Skeletal muscle cell (primary cell): ENCODE results near the gene HMGXB4.

ENCODE experiments used
- DNase-seq: peaks from one replicate; pipeline ENCODE4 v3.0.0-alpha.2; 2010; ENCODE audit warnings: low read depth
- H3K4me3 ChIP-seq: 2 replicates; pipeline ENCODE4 v1.5.1; 2011; ENCODE audit warnings: low read depth, mild to moderate bottlenecking, control low read depth, low read length, moderate library complexity

The HMGXB4 gene

DNA sequence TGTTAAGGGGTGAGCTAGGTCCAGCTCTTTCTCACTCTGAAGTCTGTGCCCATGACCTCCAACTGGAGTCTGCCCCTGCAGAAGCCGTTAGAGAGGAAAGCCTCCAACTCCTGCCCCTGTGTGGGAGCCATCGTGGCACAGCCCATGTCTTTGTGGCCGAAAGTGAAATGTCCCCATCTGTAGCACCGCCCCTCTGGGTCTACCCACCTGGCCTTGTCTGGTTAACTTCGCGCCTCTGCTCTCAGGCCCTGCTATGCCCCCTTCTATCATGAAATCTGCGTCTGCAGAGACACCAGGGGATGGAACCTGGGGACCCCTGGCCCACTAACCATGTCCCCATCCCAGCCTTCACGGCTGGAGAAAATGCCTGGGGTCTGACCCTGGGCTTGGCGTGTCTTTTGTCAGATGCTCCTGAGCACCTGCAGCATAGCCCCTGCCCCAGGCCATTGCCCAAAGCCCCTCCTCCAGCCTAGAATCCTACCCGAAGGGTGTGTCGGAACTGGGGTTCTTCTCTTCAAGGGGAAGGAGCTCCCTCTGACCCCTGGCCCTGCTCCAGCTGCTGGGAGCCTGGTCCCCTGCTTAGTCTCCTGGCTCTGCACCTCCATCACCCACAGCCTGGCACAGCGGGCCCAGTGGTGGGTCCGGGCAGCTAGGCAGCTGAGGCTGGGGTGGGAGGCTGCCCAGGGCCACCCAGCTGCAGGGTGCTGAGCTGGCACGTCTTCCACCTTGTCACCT, 87.8 kb downstream of the HMGXB4 start:
- H3K4me3 ChIP-seq: no peak overlapping the region
- DNase-seq: no peak
